Lung (tissue), 12 donors: ENCODE results near the gene RAD18. TPM values are rescaled to one million over a fixed set of nuclear protein-coding genes. Genes with fewer than 3 reads are reported as not detected.
A peak's percentile ranks its signal among the peaks of the same experiment; 100 is the strongest.

Experiments
- ATAC-seq: fragments of 200-7000 bp; cut with Tn5 transposase; one replicate; pipeline ENCODE4 v1.9.1; 2020; ENCODE audit warnings: moderate number of reproducible peaks; ENCODE audit not compliant: insufficient read depth, low FRiP score
- DNase-seq, 3 donors: peaks; one replicate each; pipeline ENCODE4 v3.0.0-alpha.2; 2013 to 2017
- H3K27ac ChIP-seq, 2 donors: one replicate each; pipeline ENCODE4 v1.5.1; 2013; ENCODE audit warnings: mild to moderate bottlenecking in 2 of 2, moderate library complexity in 2 of 2, control low read depth in 1 of 2, inconsistent platforms in 1 of 2, low read depth in 1 of 2, low read length in 1 of 2
- H3K27me3 ChIP-seq, 3 donors: one replicate each; pipeline ENCODE4 v1.5.1; 2013; ENCODE audit warnings: low read length in 2 of 3; ENCODE audit not compliant: control insufficient read depth in 3 of 3, insufficient read depth in 3 of 3
- H3K36me3 ChIP-seq, 4 donors: one replicate each; pipeline ENCODE4 v1.5.1; 2013; ENCODE audit warnings: low read length in 4 of 4, mild to moderate bottlenecking in 1 of 4, moderate library complexity in 1 of 4; ENCODE audit not compliant: control insufficient read depth in 4 of 4, insufficient read depth in 4 of 4
- H3K4me1 ChIP-seq, 5 donors: one replicate each; pipeline ENCODE4 v1.5.1; 2013; ENCODE audit warnings: low read length in 5 of 5, mild to moderate bottlenecking in 2 of 5, moderate library complexity in 1 of 5; ENCODE audit not compliant: control insufficient read depth in 5 of 5, insufficient read depth in 5 of 5
- H3K4me3 ChIP-seq: one replicate; pipeline ENCODE4 v1.5.1; 2013; ENCODE audit warnings: mild to moderate bottlenecking, control low read depth, moderate library complexity
- H3K9ac ChIP-seq, 2 donors: one replicate each; pipeline ENCODE4 v1.5.1; 2013; ENCODE audit warnings: low read length in 2 of 2, control low read depth in 1 of 2; ENCODE audit not compliant: insufficient read depth in 1 of 2
- H3K9me3 ChIP-seq, 4 donors: one replicate each; pipeline ENCODE4 v1.5.1; 2013; ENCODE audit warnings: low read length in 3 of 4, mild to moderate bottlenecking in 1 of 4, moderate library complexity in 1 of 4; ENCODE audit not compliant: control insufficient read depth in 4 of 4, insufficient read depth in 3 of 4
- WGBS, 2 donors: extraction: QIAGEN DNeasy Blood & Tissue Kit; methylation state at CpG; one replicate each; pipeline ENCODE4 v1.1.7; 2013; 5-methylcytosine and 5-hydroxymethylcytosine counted together
- polyA plus RNA-seq, 2 donors: library from polyadenylated mRNA; stranded (reverse); fragments of 200-250 nt; gene quantifications; one replicate each; pipeline ENCODE4 v1.2.1, GENCODE V29; 2013
- total RNA-seq, 2 donors: library from RNA; depleted of rRNA in 1 of 2; stranded (reverse); fragments of >200 nt in 1 of 2; gene quantifications; one replicate each; pipeline ENCODE4 v1.2.1, GENCODE V29; 2014 to 2021
- TF ChIP-seq, protein P1 (sequence below): IDR thresholded peaks from 2 replicates; pipeline ENCODE4 v1.5.1; 2012; ENCODE audit warnings: mild to moderate bottlenecking; ENCODE audit errors: control extremely low read depth, extremely low read depth
- donor health status: control.
- donor health status: control.
- donor health status: Bipolar disorder and iron deficiency.
- donor health status: healthy.
- donor health status: DM: yes; HTN: yes; CAD: no.

Gene RAD18
- total and polyA plus RNA-seq, 4 donors = 2.1 to 23.6 (median 6.3) TPM

DNA sequence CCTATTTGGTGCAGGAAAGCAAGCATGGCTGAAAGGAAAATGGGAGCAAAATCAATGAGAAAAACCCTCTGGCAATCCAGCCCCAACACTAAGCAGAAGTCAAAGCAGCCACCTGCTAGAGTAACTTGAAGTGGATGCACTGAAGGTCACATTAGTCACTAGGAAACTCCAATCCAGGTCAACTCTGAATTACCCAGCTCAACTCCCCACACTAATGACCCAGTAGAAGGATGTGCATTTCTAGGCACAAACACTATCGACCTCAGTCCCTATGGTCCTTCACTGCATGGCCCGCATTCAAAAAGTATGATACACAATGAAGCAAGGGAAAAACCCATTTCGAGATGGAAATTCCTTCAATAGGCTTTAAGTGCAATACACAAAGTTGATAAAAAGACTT is 80.6 kb downstream of the RAD18 start:
- no peak overlapping the region for H3K27ac ChIP-seq
- TF ChIP-seq, protein P1, sequence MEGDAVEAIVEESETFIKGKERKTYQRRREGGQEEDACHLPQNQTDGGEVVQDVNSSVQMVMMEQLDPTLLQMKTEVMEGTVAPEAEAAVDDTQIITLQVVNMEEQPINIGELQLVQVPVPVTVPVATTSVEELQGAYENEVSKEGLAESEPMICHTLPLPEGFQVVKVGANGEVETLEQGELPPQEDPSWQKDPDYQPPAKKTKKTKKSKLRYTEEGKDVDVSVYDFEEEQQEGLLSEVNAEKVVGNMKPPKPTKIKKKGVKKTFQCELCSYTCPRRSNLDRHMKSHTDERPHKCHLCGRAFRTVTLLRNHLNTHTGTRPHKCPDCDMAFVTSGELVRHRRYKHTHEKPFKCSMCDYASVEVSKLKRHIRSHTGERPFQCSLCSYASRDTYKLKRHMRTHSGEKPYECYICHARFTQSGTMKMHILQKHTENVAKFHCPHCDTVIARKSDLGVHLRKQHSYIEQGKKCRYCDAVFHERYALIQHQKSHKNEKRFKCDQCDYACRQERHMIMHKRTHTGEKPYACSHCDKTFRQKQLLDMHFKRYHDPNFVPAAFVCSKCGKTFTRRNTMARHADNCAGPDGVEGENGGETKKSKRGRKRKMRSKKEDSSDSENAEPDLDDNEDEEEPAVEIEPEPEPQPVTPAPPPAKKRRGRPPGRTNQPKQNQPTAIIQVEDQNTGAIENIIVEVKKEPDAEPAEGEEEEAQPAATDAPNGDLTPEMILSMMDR = no peak
- DNase-seq = no peak
- H3K27me3 ChIP-seq = no peaks in the 10 kb centered on the region
- H3K9ac ChIP-seq = no peak overlapping the region
- peaks cover 0 to 3% (median 0%) of the 10 kb centered on the region in 4 donors for H3K9me3 ChIP-seq
- H3K36me3 ChIP-seq = peaks cover 0 to 9% (median 4%) of the 10 kb centered on the region in 4 donors
- H3K4me3 ChIP-seq = no peak overlapping the region
- H3K4me1 ChIP-seq = peaks cover 0 to 30% (median 6%) of the 10 kb centered on the region in 5 donors
- WGBS, 2 donors = 77 to 92% methylated on average over 3 of the region's 3 CpGs
- ATAC-seq = peak; percentile 45

DNA sequence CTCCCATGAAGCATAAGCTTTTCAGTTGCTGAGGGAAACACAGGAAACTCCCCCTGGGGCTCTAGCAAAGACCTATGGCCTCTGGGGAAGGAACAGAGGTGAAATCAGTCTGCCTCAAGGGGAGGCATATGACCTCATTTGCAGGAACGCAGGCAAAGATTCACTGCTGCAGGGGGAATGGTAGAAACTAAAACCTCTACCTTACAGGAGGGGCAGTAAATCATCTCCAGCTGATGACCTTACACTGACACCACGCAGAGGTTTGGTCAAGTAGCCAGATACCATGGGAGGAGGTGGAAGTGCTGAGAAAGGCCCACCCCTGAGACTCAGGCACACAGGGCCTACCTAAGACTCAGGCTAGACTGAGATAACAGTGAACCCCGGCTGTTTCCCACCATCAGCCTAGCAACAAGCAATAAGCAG is 81.1 kb downstream of the RAD18 start:
- Histone ChIP-seq H3K4me1 (peaks cover 0 to 26% (median 1%) of the 10 kb centered on the region in 5 donors), H3K27ac (no peak overlapping the region), H3K27me3 (no peaks in the 10 kb centered on the region), H3K36me3 (peaks cover 0 to 8% (median 5%) of the 10 kb centered on the region in 4 donors), H3K4me3 (no peak overlapping the region), H3K9ac (no peak overlapping the region), H3K9me3 (peaks cover 0 to 3% (median 0%) of the 10 kb centered on the region in 4 donors)
- no peak for ATAC-seq
- DNase-seq = no peak
- TF ChIP-seq, protein P1 = no peak
- 83 to 85% methylated on average over 3 of the region's 3 CpGs for WGBS, 2 donors

DNA sequence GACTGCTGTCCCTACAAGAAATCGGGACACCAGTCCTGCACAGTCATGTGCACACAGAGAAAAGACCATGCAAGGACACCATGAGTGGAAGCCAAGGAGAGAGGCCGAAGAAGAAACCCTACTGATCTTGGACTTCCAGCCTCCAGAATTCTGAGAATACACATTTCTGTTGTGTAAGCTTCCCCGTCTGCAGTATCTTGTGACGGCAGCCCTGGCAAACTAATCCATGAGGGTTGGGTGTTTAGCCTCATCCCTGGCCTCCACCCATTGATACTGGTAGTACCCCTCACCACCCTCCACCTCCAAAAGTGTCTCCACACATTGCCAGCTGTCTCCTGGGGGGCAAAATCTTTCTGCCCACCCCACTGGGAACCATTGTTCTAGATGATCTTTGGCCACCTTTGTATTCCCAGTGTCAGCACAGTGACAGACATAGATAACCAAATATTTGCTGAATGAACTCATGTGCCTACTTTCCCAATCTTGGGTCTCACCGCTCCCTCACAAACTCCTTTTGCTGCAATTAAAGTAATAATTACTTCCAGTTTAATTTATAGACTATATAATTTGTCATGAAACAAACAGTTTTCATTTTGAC is 83.8 kb downstream of the RAD18 start:
- WGBS, 2 donors = 97% methylated on average over 5 of the region's 5 CpGs
- ATAC-seq = no peak

More for the DNA sequence above, 83.8 kb downstream of the RAD18 start:
- Histone ChIP-seq H3K4me1 (peaks cover 0 to 4% (median 0%) of the 10 kb centered on the region in 5 donors), H3K9me3 (peaks cover 0 to 3% (median 0%) of the 10 kb centered on the region in 4 donors), H3K27me3 (no peaks in the 10 kb centered on the region), H3K27ac (no peak overlapping the region), H3K9ac (no peak overlapping the region), H3K36me3 (peaks cover 3 to 7% (median 4%) of the 10 kb centered on the region in 4 donors), H3K4me3 (no peak overlapping the region)
- no peak for DNase-seq
- TF ChIP-seq, protein P1 = no peak
